Right atrium auricular region (tissue), 2 donors: Measurements from ENCODE around the gene METTL21C. TPM values are rescaled to one million over a fixed set of nuclear protein-coding genes. Genes with fewer than 3 reads are reported as not detected.

Source experiments
- DNase-seq: peaks from one replicate; pipeline ENCODE4 v3.0.0-alpha.2; 2019; ENCODE audit warnings: low spot score
- H3K27ac ChIP-seq, 2 donors: fragments of 200-600 bp; sonication (generic); 1 replicate in 1 of 2; 2 replicates in 1 of 2; pipeline ENCODE4 v1.5.1; 2016 to 2019
- H3K27me3 ChIP-seq, 2 donors: fragments of 200-600 bp; sonication (generic); one replicate each; pipeline versions ENCODE4 v1.5.1 to v1.6.0; 2017 to 2019
- H3K36me3 ChIP-seq: fragments of 200-600 bp; sonication (generic); one replicate; pipeline ENCODE4 v1.5.1; 2016
- H3K4me1 ChIP-seq, 2 donors: fragments of 200-600 bp; sonication (generic); one replicate each; pipeline versions ENCODE4 v1.5.1 to v1.6.0; 2017 to 2019
- H3K4me3 ChIP-seq, 2 donors: fragments of 200-600 bp; sonication (generic); 1 replicate in 1 of 2; 2 replicates in 1 of 2; pipeline ENCODE4 v1.5.1; 2017 to 2019; ENCODE audit warnings: mild to moderate bottlenecking in 1 of 2, moderate library complexity in 1 of 2
- H3K9me3 ChIP-seq, 2 donors: fragments of 200-600 bp; sonication (generic); one replicate each; pipeline ENCODE4 v1.5.1; 2019
- CTCF ChIP-seq, 2 donors: fragments of 200-600 bp; sonication (generic); IDR thresholded peaks; one replicate each; pipeline ENCODE4 v1.5.1; 2019; ENCODE audit warnings: antibody characterized with exemption in 2 of 2
- total RNA-seq, 2 donors: library from RNA; depleted of rRNA; stranded (reverse); fragments of >200 nt; gene quantifications; one replicate each; pipeline ENCODE4 v1.1.0, GENCODE V29; 2016

Gene METTL21C
- total RNA-seq, 2 donors from 2014 or later: not detected

- Histone ChIP-seq H3K4me1 (peaks cover 0 to 6% of the 10 kb centered on the region in 2 donors), H3K27me3 (no peaks in the 10 kb centered on the region), H3K9me3 (peaks cover 0 to 7% of the 10 kb centered on the region in 2 donors), H3K4me3 (no peak overlapping the region), H3K36me3 (no peaks in the 10 kb centered on the region), H3K27ac (peak overlapping the region; percentile 35 to 66)
- DNase-seq: no peak
- TF ChIP-seq CTCF (IDR thresholded peaks at IDR 0.05): no peak
Measured at GRCh38 chr13:102701331-102701730, 6.5 kb upstream of the METTL21C start.

GRCh38 chr13:102700088-102701031, 5.5 kb upstream of the METTL21C start:
- DNase-seq: no peak
- H3K4me3 ChIP-seq: no peak overlapping the region
- peaks cover 0 to 7% of the 10 kb centered on the region in 2 donors for H3K9me3 ChIP-seq
- no peak for TF ChIP-seq CTCF (IDR thresholded peaks at IDR 0.05)
- H3K36me3 ChIP-seq: no peaks in the 10 kb centered on the region
- H3K27ac ChIP-seq: peak overlapping the region; percentile 35 to 66
- H3K4me1 ChIP-seq: peaks cover 0 to 6% of the 10 kb centered on the region in 2 donors
- H3K27me3 ChIP-seq: no peaks in the 10 kb centered on the region

- H3K36me3 ChIP-seq: no peaks in the 10 kb centered on the region
- H3K9me3 ChIP-seq: peaks cover 0 to 7% of the 10 kb centered on the region in 2 donors
- H3K4me1 ChIP-seq: peaks cover 0 to 6% of the 10 kb centered on the region in 2 donors
- H3K27ac ChIP-seq: no peak overlapping the region
- no peak for DNase-seq
- H3K27me3 ChIP-seq: no peaks in the 10 kb centered on the region
- no peak for TF ChIP-seq CTCF (IDR thresholded peaks at IDR 0.05)
- no peak overlapping the region for H3K4me3 ChIP-seq
Measured at GRCh38 chr13:102699504-102699903, 4.7 kb upstream of the METTL21C start.

- Histone ChIP-seq H3K4me1 (peaks cover 0 to 6% of the 10 kb centered on the region in 2 donors), H3K4me3 (no peak overlapping the region), H3K27me3 (no peaks in the 10 kb centered on the region), H3K9me3 (peaks cover 0 to 7% of the 10 kb centered on the region in 2 donors), H3K27ac (no peak overlapping the region), H3K36me3 (no peaks in the 10 kb centered on the region)
- no peak for DNase-seq
- TF ChIP-seq CTCF (IDR thresholded peaks at IDR 0.05): no peak
Measured at GRCh38 chr13:102698649-102698980, 3.8 kb upstream of the METTL21C start.

GRCh38 chr13:102697929-102698648, 3.2 kb upstream of the METTL21C start:
- Histone ChIP-seq H3K4me3 (no peak overlapping the region), H3K4me1 (peaks cover 0 to 6% of the 10 kb centered on the region in 2 donors), H3K27ac (no peak overlapping the region), H3K9me3 (peaks cover 0 to 7% of the 10 kb centered on the region in 2 donors), H3K36me3 (no peaks in the 10 kb centered on the region), H3K27me3 (no peaks in the 10 kb centered on the region)
- no peak for DNase-seq
- no peak for TF ChIP-seq CTCF (IDR thresholded peaks at IDR 0.05)
